T-helper 2 cell treated with Interferon-gamma antibody and Interleukin-4, amounts not matched to agents 5 μg/mL and 100 μg/mL, for 36 hours (primary cell): ENCODE results near the gene HIRIP3.

ENCODE experiments used
- DNase-seq: peaks from one replicate; pipeline ENCODE4 v3.0.0; 2021; ENCODE audit warnings: low spot score
- H3K27ac Mint-ChIP-seq: one replicate; pipeline ENCODE4 v1.8.0; 2021; ENCODE audit warnings: mild to moderate bottlenecking, mixed read lengths
- H3K27me3 Mint-ChIP-seq: one replicate; pipeline ENCODE4 v1.8.0; 2021; ENCODE audit warnings: low read depth, mixed read lengths
- H3K36me3 Mint-ChIP-seq: one replicate; pipeline ENCODE4 v1.8.0; 2021; ENCODE audit warnings: low read depth, mixed read lengths
- H3K4me1 Mint-ChIP-seq: one replicate; pipeline ENCODE4 v1.8.0; 2021; ENCODE audit warnings: low read depth, mixed read lengths
- H3K4me3 Mint-ChIP-seq: one replicate; pipeline ENCODE4 v1.8.0; 2022; ENCODE audit warnings: mild to moderate bottlenecking, moderate library complexity, mixed read lengths
- H3K9me3 Mint-ChIP-seq: one replicate; pipeline ENCODE4 v1.8.0; 2021; ENCODE audit warnings: mixed read lengths

Gene HIRIP3

DNA sequence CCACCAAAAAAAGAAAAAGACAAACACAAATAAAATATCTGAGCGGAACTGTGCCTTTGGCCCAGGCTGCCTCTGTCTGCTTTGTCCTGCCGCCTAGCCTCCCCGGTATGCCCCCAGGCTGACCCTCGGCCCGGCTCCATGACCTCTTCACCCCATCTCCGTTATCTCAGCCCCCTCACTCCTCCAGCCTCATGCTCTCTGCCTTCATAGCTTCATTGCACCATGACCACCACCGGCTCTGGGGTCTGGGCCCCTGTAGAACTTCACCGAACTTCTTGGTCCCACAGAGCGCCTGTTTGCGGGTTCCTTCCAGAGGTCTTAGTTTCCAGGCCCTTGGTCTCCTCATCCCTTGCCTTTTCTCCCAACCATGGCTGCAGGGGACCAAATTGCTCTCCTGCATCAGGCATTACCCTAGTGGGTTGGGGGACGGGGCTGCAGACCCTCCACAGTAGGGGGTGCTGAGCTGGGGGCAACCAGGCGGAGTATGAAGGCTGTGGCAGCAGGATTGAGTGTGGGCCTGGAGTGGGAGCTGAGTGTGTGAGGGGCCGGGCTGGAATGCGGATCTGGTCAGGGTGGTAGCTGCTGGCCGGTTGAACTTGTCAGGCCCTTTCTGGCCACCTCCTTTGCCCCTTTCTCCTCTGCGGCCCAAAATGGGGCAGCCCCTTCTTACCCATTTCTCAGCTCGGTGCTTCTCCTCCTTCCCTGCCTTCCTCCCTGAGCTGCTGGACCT is 6.9 kb downstream of the HIRIP3 start:
- no peaks in the 10 kb centered on the region for H3K27me3 Mint-ChIP-seq
- H3K36me3 Mint-ChIP-seq: peaks cover 47% of the 10 kb centered on the region
- peak overlapping the region; percentile 44 for H3K27ac Mint-ChIP-seq
- H3K4me1 Mint-ChIP-seq: peaks cover 3% of the 10 kb centered on the region
- no peak for DNase-seq
- H3K4me3 Mint-ChIP-seq: no peak overlapping the region
- H3K9me3 Mint-ChIP-seq: no peaks in the 10 kb centered on the region

GRCh38 chr16:29987371-29988085 is 7.9 kb downstream of the HIRIP3 start:
- Mint-ChIP-seq H3K27me3 (no peaks in the 10 kb centered on the region), H3K4me3 (no peak overlapping the region), H3K27ac (no peak overlapping the region)

DNA sequence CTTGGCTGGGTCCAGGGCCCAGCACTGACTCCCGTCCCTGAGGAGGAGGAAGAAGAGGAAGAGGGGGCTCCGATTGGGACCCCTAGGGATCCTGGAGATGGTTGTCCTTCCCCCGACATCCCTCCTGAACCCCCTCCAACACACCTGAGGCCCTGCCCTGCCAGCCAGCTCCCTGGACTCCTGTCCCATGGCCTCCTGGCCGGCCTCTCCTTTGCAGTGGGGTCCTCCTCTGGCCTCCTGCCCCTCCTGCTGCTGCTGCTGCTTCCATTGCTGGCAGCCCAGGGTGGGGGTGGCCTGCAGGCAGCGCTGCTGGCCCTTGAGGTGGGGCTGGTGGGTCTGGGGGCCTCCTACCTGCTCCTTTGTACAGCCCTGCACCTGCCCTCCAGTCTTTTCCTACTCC is 8.5 kb downstream of the HIRIP3 start:
- no peaks in the 10 kb centered on the region for H3K27me3 Mint-ChIP-seq
- no peak for DNase-seq
- H3K27ac Mint-ChIP-seq: no peak overlapping the region
- peaks cover 3% of the 10 kb centered on the region for H3K4me1 Mint-ChIP-seq
- peaks cover 56% of the 10 kb centered on the region for H3K36me3 Mint-ChIP-seq
- no peak overlapping the region for H3K4me3 Mint-ChIP-seq
- no peaks in the 10 kb centered on the region for H3K9me3 Mint-ChIP-seq

More at GRCh38 chr16:29987371-29988085, 7.9 kb downstream of the HIRIP3 start:
- peaks cover 53% of the 10 kb centered on the region for H3K36me3 Mint-ChIP-seq
- H3K9me3 Mint-ChIP-seq: no peaks in the 10 kb centered on the region
- peaks cover 3% of the 10 kb centered on the region for H3K4me1 Mint-ChIP-seq
- DNase-seq: no peak

DNA sequence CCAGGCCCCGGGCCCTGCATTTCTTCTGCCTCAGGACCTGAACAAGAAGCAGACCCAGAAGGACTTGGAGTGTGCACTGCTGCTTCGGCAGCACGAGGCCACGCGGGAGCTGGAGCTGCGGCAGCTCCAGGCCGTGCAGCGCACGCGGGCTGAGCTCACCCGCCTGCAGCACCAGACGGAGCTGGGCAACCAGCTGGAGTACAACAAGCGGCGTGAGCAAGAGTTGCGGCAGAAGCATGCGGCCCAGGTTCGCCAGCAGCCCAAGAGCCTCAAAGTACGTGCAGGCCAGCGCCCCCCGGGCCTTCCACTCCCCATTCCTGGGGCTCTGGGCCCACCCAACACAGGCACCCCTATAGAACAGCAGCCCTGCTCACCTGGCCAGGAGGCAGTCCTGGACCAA is 9.2 kb downstream of the HIRIP3 start:
- Mint-ChIP-seq H3K4me1 (peaks cover 3% of the 10 kb centered on the region), H3K27ac (no peak overlapping the region), H3K4me3 (no peak overlapping the region), H3K36me3 (peaks cover 59% of the 10 kb centered on the region), H3K9me3 (no peaks in the 10 kb centered on the region), H3K27me3 (no peaks in the 10 kb centered on the region)
- DNase-seq: no peak

GRCh38 chr16:29985271-29985811 is 10.1 kb downstream of the HIRIP3 start:
- H3K4me3 Mint-ChIP-seq: no peak overlapping the region
- no peaks in the 10 kb centered on the region for H3K9me3 Mint-ChIP-seq
- H3K36me3 Mint-ChIP-seq: peaks cover 62% of the 10 kb centered on the region
- H3K27ac Mint-ChIP-seq: no peak overlapping the region
- H3K27me3 Mint-ChIP-seq: no peaks in the 10 kb centered on the region
- peaks cover 3% of the 10 kb centered on the region for H3K4me1 Mint-ChIP-seq
- no peak for DNase-seq

GRCh38 chr16:29984764-29985147 is 10.7 kb downstream of the HIRIP3 start:
- Mint-ChIP-seq H3K4me3 (no peak overlapping the region), H3K27ac (no peak overlapping the region), H3K9me3 (no peaks in the 10 kb centered on the region), H3K36me3 (peaks cover 61% of the 10 kb centered on the region), H3K27me3 (no peaks in the 10 kb centered on the region), H3K4me1 (peaks cover 3% of the 10 kb centered on the region)
- DNase-seq: no peak

DNA sequence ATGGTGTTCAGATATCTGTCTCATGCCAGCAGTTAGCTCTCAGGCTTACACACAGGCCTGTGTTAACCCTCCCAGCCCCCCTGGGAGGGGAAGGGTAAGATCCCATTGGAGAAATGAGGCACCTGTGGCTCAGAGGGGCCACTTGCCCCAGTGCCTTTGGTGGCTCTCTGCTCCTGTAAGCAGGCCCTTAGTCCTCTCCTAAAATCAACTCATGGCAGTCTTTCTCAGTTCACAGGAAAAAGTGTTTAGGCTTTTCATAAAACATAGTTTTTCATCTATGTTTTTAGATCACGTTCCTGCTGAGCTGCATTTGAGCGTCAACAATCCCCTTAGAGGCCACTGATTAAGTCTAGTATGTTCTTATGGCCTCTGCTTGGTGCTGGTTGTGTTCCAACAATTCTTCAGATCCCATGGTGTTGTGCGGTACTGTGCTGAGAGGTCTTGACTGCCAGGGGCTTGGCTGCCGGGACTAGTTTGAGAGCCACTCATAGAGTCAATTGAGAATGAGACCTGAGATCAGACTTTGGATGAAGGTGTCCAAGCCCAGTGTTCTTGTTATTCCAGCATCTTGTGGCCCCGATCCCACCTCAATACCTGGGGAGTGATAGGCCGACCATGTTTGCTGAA is 11.2 kb downstream of the HIRIP3 start:
- Mint-ChIP-seq H3K27me3 (no peaks in the 10 kb centered on the region), H3K27ac (no peak overlapping the region), H3K4me1 (peaks cover 3% of the 10 kb centered on the region), H3K9me3 (no peaks in the 10 kb centered on the region), H3K36me3 (peaks cover 61% of the 10 kb centered on the region), H3K4me3 (no peak overlapping the region)
- DNase-seq: no peak

- H3K4me1 Mint-ChIP-seq: no peaks in the 10 kb centered on the region
- H3K27ac Mint-ChIP-seq: peak overlapping the region; percentile 34
- H3K4me3 Mint-ChIP-seq: no peak overlapping the region
- DNase-seq: no peak
- peaks cover 63% of the 10 kb centered on the region for H3K36me3 Mint-ChIP-seq
- H3K9me3 Mint-ChIP-seq: no peaks in the 10 kb centered on the region
- no peaks in the 10 kb centered on the region for H3K27me3 Mint-ChIP-seq
Measured at GRCh38 chr16:29983420-29984136, 11.8 kb downstream of the HIRIP3 start.

DNA sequence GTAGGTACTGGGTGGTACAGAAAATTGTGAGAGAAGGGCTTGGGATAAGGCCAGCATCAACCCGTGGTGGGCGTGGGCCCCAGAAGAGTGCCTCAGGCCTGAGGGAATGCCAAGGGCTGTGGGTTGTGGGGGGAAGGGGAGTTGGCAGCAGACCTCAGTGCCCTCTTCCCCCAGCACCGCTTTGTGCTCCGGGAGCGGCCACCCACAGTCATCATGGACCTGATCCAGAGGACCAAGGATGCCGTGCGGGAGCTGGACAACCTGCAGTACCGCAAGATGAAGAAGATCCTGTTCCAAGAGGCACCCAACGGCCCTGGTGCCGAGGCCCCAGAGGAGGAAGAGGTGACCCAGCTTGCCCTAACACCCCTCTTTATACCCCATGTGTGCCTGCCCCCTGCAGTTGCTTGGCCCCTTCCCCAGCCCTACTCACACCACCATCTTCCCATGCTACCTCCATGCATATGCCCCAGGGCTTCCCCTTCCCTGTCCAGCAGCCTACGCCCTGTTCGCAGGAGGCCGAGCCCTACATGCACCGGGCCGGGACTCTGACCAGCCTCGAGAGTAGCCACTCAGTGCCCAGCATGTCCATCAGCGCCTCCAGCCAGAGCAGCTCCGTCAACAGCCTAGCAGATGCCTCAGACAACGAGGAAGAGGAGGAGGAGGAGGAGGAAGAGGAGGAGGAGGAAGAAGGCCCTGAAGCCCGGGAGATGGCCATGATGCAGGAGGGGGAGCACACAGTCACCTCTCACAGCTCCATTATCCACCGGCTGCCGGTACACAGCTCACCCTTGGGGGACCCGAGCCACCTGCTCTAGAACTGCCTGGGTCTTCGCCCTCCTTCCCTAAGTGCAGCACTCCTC is 12.6 kb downstream of the HIRIP3 start:
- Mint-ChIP-seq H3K36me3 (peaks cover 60% of the 10 kb centered on the region), H3K27ac (no peak overlapping the region), H3K9me3 (no peaks in the 10 kb centered on the region), H3K4me1 (no peaks in the 10 kb centered on the region), H3K4me3 (no peak overlapping the region), H3K27me3 (no peaks in the 10 kb centered on the region)
- no peak for DNase-seq

GRCh38 chr16:29978564-29979270 is 16.7 kb downstream of the HIRIP3 start:
- Mint-ChIP-seq H3K27ac (no peak overlapping the region), H3K4me3 (no peak overlapping the region)

DNA sequence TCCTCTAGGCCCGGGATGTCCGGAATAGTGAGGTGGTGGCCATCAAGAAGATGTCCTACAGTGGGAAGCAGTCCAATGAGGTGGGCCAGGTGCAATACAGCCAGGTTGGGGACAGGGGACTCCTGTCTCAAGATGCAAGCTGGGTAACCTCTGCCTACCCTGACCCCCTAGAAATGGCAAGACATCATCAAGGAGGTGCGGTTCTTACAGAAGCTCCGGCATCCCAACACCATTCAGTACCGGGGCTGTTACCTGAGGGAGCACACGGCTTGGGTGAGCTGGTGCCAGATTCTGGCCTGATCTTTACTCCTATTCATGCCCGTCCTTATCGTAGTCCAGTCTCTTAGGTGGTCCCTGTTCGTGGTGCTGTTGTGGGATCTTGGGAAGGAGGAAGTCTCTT is 17.3 kb downstream of the HIRIP3 start:
- H3K4me1 Mint-ChIP-seq: peaks cover 24% of the 10 kb centered on the region
- H3K36me3 Mint-ChIP-seq: peaks cover 46% of the 10 kb centered on the region
- no peak overlapping the region for H3K4me3 Mint-ChIP-seq
- H3K27ac Mint-ChIP-seq: no peak overlapping the region
- H3K9me3 Mint-ChIP-seq: peaks cover 4% of the 10 kb centered on the region
- DNase-seq: no peak
- no peaks in the 10 kb centered on the region for H3K27me3 Mint-ChIP-seq

More at GRCh38 chr16:29978564-29979270, 16.7 kb downstream of the HIRIP3 start:
- Mint-ChIP-seq H3K27me3 (no peaks in the 10 kb centered on the region), H3K4me1 (peaks cover 20% of the 10 kb centered on the region), H3K9me3 (no peaks in the 10 kb centered on the region), H3K36me3 (peaks cover 47% of the 10 kb centered on the region)
- DNase-seq: no peak

DNA sequence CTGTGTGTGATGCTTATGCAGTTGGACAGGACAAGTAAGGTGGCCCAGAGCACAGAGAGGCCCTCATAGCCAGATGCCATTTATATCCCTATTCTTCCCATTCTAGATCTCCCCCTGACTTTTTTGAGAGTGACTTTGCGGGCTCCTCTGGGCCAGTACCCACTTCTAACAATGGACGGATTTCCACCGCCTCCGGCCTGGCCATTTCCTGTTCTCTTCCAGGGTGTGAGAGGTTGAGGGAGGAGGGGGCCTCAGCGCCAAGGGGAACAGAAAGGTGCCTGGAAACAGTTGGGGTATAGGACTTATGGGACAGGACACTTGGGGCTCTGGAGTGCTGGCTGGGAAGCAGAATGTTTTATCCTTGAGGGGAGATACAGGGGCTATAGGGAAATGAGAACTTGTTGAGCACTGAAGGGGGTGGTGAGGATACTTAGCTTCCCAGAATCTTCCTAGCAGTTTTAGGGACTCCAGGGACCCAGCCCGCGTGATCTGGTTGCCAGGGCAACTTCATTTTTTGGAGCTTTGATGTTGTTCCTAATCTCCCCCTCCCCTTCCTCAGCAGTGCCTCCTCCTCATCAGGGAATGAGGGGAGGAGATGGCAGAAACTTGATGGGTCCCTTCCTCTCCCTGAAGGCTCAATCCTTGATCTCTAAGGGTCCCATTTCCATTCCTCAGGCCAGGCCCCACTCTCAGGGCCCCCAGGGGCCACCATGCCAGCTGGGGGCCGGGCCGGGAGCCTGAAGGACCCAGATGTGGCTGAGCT is 18.2 kb downstream of the HIRIP3 start:
- DNase-seq: no peak
- peaks cover 28% of the 10 kb centered on the region for H3K4me1 Mint-ChIP-seq
- H3K4me3 Mint-ChIP-seq: peak overlapping the region; percentile 41
- H3K27me3 Mint-ChIP-seq: no peaks in the 10 kb centered on the region
- H3K36me3 Mint-ChIP-seq: peaks cover 43% of the 10 kb centered on the region
- H3K27ac Mint-ChIP-seq: no peak overlapping the region
- H3K9me3 Mint-ChIP-seq: peaks cover 9% of the 10 kb centered on the region
